Endothelial cell of umbilical vein (primary cell): Measurements from ENCODE around the gene CNKSR2. TPM values are rescaled to one million over a fixed set of nuclear protein-coding genes. Genes with fewer than 3 reads are reported as not detected.

ENCODE experiments used
- BruUV-seq: library from RNA; stranded (reverse); fragments of 400-500 nt; replicated peaks from 2 replicates; lab custom pipeline; 2021; lab: Mats Ljungman, UMichigan
- CTCF ChIA-PET: fragments of 300-600, 350-600 bp; sonication (Branson Sonifier 250); formaldehyde crosslinking; loops from one replicate; lab custom pipeline; 2021; ENCODE audit warnings: antibody characterized with exemption, inconsistent platforms; lab: Charles Lee
- POLR2A ChIA-PET: fragments of 300-600, 350-600 bp; sonication (Branson Sonifier 250); formaldehyde crosslinking; loops from one replicate; lab custom pipeline; 2021; ENCODE audit warnings: antibody characterized with exemption, inconsistent platforms; lab: Charles Lee
- DNase-seq: peaks from one replicate; pipeline ENCODE4 v3.0.0-alpha.2; 2011; ENCODE audit warnings: low read depth, low spot score
- FAIRE-seq: peaks from 2 replicates; lab custom pipeline; 2011; peaks lifted over from hg19 to GRCh38; lab: Jason Lieb, UNC
- H2AFZ ChIP-seq: 2 replicates; pipeline ENCODE4 v1.6.0; 2012; ENCODE audit warnings: low read depth, low read length, control low read depth, inconsistent platforms
- H3K27ac ChIP-seq: 2 replicates; pipeline ENCODE4 v1.5.1; 2011; ENCODE audit warnings: low read depth, mild to moderate bottlenecking, control low read depth, low read length, moderate library complexity; ENCODE audit not compliant: insufficient read depth
- H3K27me3 ChIP-seq, 2 experiments: 2 replicates each; pipeline versions ENCODE4 v1.6.0 to v1.6.1; 2011; ENCODE audit warnings: low read length in 2 of 2, mixed read lengths in 1 of 2; ENCODE audit not compliant: control insufficient read depth in 2 of 2, insufficient read depth in 2 of 2
- H3K36me3 ChIP-seq, 2 experiments: 2 replicates in 1 of 2; 3 replicates in 1 of 2; pipeline ENCODE4 v1.5.1; 2011; ENCODE audit warnings: low read length in 2 of 2, mild to moderate bottlenecking in 1 of 2, moderate library complexity in 1 of 2; ENCODE audit not compliant: control insufficient read depth in 2 of 2, insufficient read depth in 2 of 2; ENCODE audit errors: extremely low read depth in 1 of 2
- H3K4me1 ChIP-seq: 3 replicates; pipeline ENCODE4 v1.5.1; 2011; ENCODE audit warnings: mild to moderate bottlenecking, low read length; ENCODE audit not compliant: control insufficient read depth, insufficient read depth; ENCODE audit errors: extremely low read depth
- H3K4me2 ChIP-seq: 2 replicates; pipeline ENCODE4 v1.6.1; 2011; ENCODE audit warnings: low read length, control low read depth, mixed read lengths; ENCODE audit not compliant: insufficient read depth
- H3K4me3 ChIP-seq, 3 experiments: fragments of 200-600 bp in 1 of 3; sonication (generic), shearing (Covaris generic) in 1 of 3; replicated peaks in 1 of 3; 2 replicates each; pipeline ENCODE4 v1.5.1; 2011 to 2016; ENCODE audit warnings: control low read depth in 3 of 3, low read length in 3 of 3, mild to moderate bottlenecking in 2 of 3, inconsistent platforms in 1 of 3, low read depth in 1 of 3, moderate library complexity in 1 of 3; ENCODE audit not compliant: insufficient read depth in 1 of 3
- H3K79me2 ChIP-seq: 2 replicates; pipeline ENCODE4 v1.6.0; 2012; ENCODE audit warnings: low read length, inconsistent platforms; ENCODE audit not compliant: control insufficient read depth, insufficient read depth
- H3K9ac ChIP-seq: replicated peaks from 2 replicates; pipeline ENCODE3; 2011; ENCODE audit warnings: low read length, control low read depth; ENCODE audit not compliant: insufficient read depth; ENCODE audit errors: extremely low read depth
- H3K9me1 ChIP-seq: replicated peaks from 3 replicates; pipeline ENCODE4 v1.6.0; 2011; ENCODE audit warnings: mild to moderate bottlenecking, low read length; ENCODE audit not compliant: control insufficient read depth, insufficient read depth; ENCODE audit errors: extremely low read depth
- H3K9me3 ChIP-seq: replicated peaks from 2 replicates; pipeline ENCODE4 v1.5.1; 2012; ENCODE audit warnings: low read length, inconsistent platforms; ENCODE audit not compliant: control insufficient read depth, insufficient read depth
- H4K20me1 ChIP-seq: replicated peaks from 2 replicates; pipeline ENCODE3; 2011; ENCODE audit warnings: mild to moderate bottlenecking, low read length; ENCODE audit not compliant: control insufficient read depth, insufficient read depth; ENCODE audit errors: extremely low read depth
- CTCF ChIP-seq, 2 donors: IDR thresholded peaks; 1 replicate in 1 of 2; 2 replicates in 1 of 2; pipeline ENCODE4 v1.5.1; 2011; ENCODE audit warnings: low read length in 2 of 2, mild to moderate bottlenecking in 2 of 2, moderate library complexity in 2 of 2, control low read depth in 1 of 2, inconsistent platforms in 1 of 2, low read depth in 1 of 2; ENCODE audit not compliant: insufficient read depth in 1 of 2; ENCODE audit errors: extremely low read depth in 1 of 2
- EZH2 ChIP-seq: IDR thresholded peaks from 2 replicates; pipeline ENCODE4 v1.6.1; 2012; ENCODE audit warnings: borderline replicate concordance, low read depth, mild to moderate bottlenecking, moderate library complexity, low read length, inconsistent platforms; ENCODE audit not compliant: severe bottlenecking
- FOS ChIP-seq: IDR thresholded peaks from 2 replicates; pipeline ENCODE4 v1.6.1; 2011; ENCODE audit warnings: mild to moderate bottlenecking, low read length, moderate library complexity, borderline replicate concordance; ENCODE audit not compliant: insufficient read depth
- GATA2 ChIP-seq: IDR thresholded peaks from 2 replicates; pipeline ENCODE4 v1.7.0; 2011; ENCODE audit warnings: low read depth, mild to moderate bottlenecking, moderate library complexity, mixed read lengths, low read length; ENCODE audit not compliant: insufficient read length, insufficient read depth
- JUN ChIP-seq: IDR thresholded peaks from 2 replicates; pipeline ENCODE4 v1.6.1; 2011; ENCODE audit warnings: borderline replicate concordance, low read depth; ENCODE audit not compliant: insufficient read length, insufficient read depth
- MAX ChIP-seq: IDR thresholded peaks from 2 replicates; pipeline ENCODE4 v1.6.1; 2011; ENCODE audit not compliant: insufficient read depth, insufficient read length
- MYC ChIP-seq: IDR thresholded peaks from one replicate; pipeline ENCODE4 v1.6.1; 2011; ENCODE audit warnings: mild to moderate bottlenecking, low read depth, low read length
- POLR2A ChIP-seq: IDR thresholded peaks from 2 replicates; pipeline ENCODE4 v1.6.1; 2012; ENCODE audit warnings: low read depth, mild to moderate bottlenecking, control low read depth, low read length
- POLR2AphosphoS5 ChIP-seq: IDR thresholded peaks from 2 replicates; pipeline ENCODE4 v1.6.1; 2012; ENCODE audit warnings: low read depth, mild to moderate bottlenecking, control low read depth, low read length, moderate library complexity; ENCODE audit not compliant: insufficient read depth
- dilution Hi-C: fragments of 300-500 bp; cut with MboI; formaldehyde crosslinking; loops from one replicate; pipeline ENCODE4 v1.15.0; 2019; ENCODE audit warnings: low sequenced_read_pairs; ENCODE audit not compliant: extremely low pct_ligation_motif_present
- intact Hi-C: fragments of 100-400 bp; cut with micrococcal nuclease; formaldehyde crosslinking; loops from one replicate; pipeline ENCODE4 v1.10.0; 2022
- polyA plus RNA-seq, 4 experiments: library from polyadenylated mRNA; depleted of rRNA in 3 of 4; stranded (reverse) in 3 of 4; unstranded in 1 of 4; fragments of >200 nt; gene quantifications; 2 replicates each; pipeline versions ENCODE4 v1.2.1 to v1.2.3, GENCODE V29; 2011 to 2012; ENCODE audit warnings: missing spikeins in 1 of 4
- total RNA-seq: library from RNA; stranded (reverse); gene quantifications from 2 replicates; pipeline ENCODE4 v1.2.3, GENCODE V29; 2021

CNKSR2 gene
- total and polyA plus RNA-seq, 2 donors (not counting 3 experiments of a cell fraction or from before 2014, with no cell fraction given), result 0.13 TPM; not detected in 1

GRCh38 chrX:21666252-21666651 lies 292.0 kb downstream of the CNKSR2 start:
- H3K4me2 ChIP-seq, result no peak overlapping the region
- CTCF ChIA-PET, result no interaction called here
- H3K27me3 ChIP-seq, result no peaks in the 10 kb centered on the region
- H2AFZ ChIP-seq, result no peak overlapping the region
- TF ChIP-seq GATA2, result no peak
- TF ChIP-seq POLR2AphosphoS5, result no peak
- no peak for TF ChIP-seq EZH2
- TF ChIP-seq POLR2A, result no peak
- TF ChIP-seq JUN, result no peak
- no peaks in the 10 kb centered on the region for H3K9me3 ChIP-seq
- FAIRE-seq (no peak), DNase-seq (no peak)
- no peaks in the 10 kb centered on the region for H3K36me3 ChIP-seq
- no TSS peak for BruUV-seq
- intact Hi-C loops, result no loop called here
- dilution Hi-C loops, result no loop called here
- no peaks in the 10 kb centered on the region for H3K4me1 ChIP-seq
- H3K79me2 ChIP-seq, result no peaks in the 10 kb centered on the region
- no peaks in the 10 kb centered on the region for H3K9me1 ChIP-seq
- no peak overlapping the region for H3K9ac ChIP-seq
- POLR2A ChIA-PET, result no interaction called here
- H4K20me1 ChIP-seq, result no peaks in the 10 kb centered on the region
- no peak overlapping the region for H3K4me3 ChIP-seq
- no peak overlapping the region for H3K27ac ChIP-seq

GRCh38 chrX:21666679-21667078 lies 292.5 kb downstream of the CNKSR2 start:
- H3K4me3 ChIP-seq, result no peak overlapping the region
- POLR2A ChIA-PET, result no interaction called here
- H3K9ac ChIP-seq, result no peak overlapping the region
- H3K9me1 ChIP-seq, result no peaks in the 10 kb centered on the region
- DNase-seq (no peak), FAIRE-seq (no peak)
- dilution Hi-C loops (no loop called here), intact Hi-C loops (no loop called here)
- no peaks in the 10 kb centered on the region for H3K4me1 ChIP-seq
- no peaks in the 10 kb centered on the region for H3K36me3 ChIP-seq
- TF ChIP-seq CTCF (IDR thresholded peaks at IDR 0.05; ENCODE audit: extremely low read depth in 1 of 2, insufficient read depth in 1 of 2, low read depth in 1 of 2, low read length in 2 of 2) (no peak), MAX (no peak), POLR2A (no peak), EZH2 (no peak), POLR2AphosphoS5 (no peak), GATA2 (no peak), FOS (no peak), MYC (no peak), JUN (no peak)
- H3K27ac ChIP-seq, result no peak overlapping the region
- CTCF ChIA-PET, result no interaction called here
- no peak overlapping the region for H3K4me2 ChIP-seq
- no peaks in the 10 kb centered on the region for H3K9me3 ChIP-seq
- no peak overlapping the region for H2AFZ ChIP-seq
- no peaks in the 10 kb centered on the region for H3K79me2 ChIP-seq
- no peaks in the 10 kb centered on the region for H3K27me3 ChIP-seq
- no peaks in the 10 kb centered on the region for H4K20me1 ChIP-seq
- BruUV-seq, result no TSS peak
